ENCODE data around the gene PRKRA.
"Not testable (repeated sequence)": the region's sequence is repeated elsewhere in the genome, so short reads cannot be mapped to it uniquely, and the experiment has no call there.

The PRKRA gene

DNA sequence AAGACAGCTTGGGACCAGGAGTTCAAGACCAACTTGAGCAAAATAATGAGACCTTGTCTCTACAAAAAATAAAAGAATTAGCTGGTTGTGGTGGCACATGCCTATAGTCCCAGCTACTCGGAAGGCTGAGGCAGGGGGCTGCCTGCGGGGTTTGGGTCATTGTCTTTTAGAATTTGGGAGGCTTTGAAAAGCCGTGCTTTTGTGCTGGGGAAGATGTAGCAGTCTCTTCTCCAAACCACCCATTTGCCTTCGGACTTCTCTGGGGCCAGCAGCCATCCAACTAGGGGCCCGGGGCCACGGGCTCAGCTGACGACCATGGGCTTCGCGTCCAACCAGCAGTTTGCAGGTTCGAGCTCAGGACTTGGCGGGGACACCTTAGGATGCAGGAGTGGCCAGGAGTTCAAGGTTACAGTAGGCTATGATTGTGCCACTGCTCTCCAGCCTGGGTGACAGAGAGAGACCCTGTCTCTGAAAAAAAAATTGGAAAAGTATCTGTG lies 6.5 kb upstream of the PRKRA start:
- DNase-seq = no peak

GRCh38 chr2:178455947-178456346 lies 5.0 kb upstream of the PRKRA start:
- DNase-seq = no peak

DNA sequence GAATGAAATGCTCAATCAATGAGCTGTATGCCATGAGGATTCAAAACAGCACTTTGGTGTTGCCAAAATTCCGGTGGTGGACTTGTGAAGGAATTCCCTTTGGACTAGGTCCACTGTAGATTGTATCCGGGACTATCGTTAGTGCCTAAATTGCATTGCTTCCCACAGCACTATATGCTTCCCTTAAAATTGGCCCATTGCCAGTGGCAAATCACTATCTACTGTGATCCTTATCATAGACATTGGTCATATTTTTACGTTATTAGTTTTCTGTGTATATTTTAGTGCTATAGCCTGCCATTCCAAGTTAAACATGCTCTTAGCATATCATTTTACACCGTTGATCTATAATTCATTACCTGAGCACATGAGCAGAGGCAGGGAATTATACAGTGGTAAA lies 1.9 kb upstream of the PRKRA start:
- DNase-seq = peak in 1 of 2 experiments; percentile 6

GRCh38 chr2:178452334-178452733 lies 1.4 kb upstream of the PRKRA start:
- no peak for DNase-seq

GRCh38 chr2:178450524-178450773 lies 526 bp downstream of the PRKRA start:
- no peak for DNase-seq

GRCh38 chr2:178449700-178450523 lies 1.1 kb downstream of the PRKRA start:
- DNase-seq = peak in 1 of 2 experiments; percentile 73

- no peak for DNase-seq
Measured at GRCh38 chr2:178448968-178449661, 1.9 kb downstream of the PRKRA start.

DNA sequence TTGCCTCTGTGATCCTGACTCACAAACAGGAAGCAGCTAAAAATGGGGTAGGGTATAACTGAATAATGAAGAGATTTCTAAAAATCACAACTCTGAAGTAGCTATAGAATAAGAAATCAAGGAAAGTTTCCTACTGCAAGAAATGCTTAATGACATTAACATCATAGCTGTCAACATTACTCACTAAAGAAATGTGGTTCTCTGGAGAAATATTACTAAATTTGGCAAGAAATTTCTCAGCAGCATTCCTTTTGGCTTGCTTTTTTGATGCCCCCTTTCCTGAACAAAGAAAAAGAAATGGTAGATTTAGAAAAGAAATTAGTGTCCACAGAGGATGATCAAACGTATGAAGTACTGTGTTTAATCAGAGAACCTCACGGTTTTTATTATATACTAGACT lies 9.5 kb downstream of the PRKRA start:
- DNase-seq = no peak

DNA sequence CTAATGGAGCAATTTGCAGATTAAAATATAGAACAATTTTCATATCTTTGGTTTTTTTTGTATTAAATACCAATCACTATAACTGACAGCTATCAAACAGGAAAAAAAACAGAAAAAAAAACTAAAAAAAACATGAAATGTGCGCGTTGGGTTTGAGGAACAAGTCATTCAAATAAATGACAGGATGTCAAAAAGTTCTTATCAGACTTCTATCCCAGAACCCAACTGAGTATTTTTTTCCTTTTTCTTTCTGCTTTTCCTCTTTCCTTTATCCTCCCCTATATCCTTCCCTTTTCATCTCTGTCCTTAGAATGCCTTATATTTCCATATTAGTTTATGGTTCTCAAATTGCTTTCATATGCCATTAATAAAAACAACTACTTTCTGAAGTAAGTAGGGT lies 14.3 kb downstream of the PRKRA start:
- no peak for DNase-seq

DNA sequence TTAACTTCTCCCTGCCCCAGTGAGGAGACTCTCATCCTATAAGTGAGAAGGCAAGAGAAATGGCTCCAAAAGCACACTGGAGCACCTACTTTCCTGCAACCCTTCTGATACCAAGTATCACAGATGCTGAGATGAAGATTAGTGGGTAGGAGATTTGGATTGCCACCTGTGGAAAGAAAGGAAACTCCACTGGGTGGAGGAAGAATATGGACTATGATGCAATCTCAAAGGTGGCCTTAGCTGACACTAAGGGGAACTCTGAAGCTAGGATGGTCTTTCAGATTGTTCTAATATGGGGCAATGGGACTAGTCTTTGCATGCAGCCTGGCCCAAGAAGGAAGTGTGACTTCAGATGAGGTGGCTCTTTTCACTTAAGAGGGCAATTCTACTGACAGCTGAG lies 21.6 kb downstream of the PRKRA start:
- DNase-seq = no peak

GRCh38 chr2:178428396-178428806 lies 22.6 kb downstream of the PRKRA start:
- DNase-seq = no peak

DNA sequence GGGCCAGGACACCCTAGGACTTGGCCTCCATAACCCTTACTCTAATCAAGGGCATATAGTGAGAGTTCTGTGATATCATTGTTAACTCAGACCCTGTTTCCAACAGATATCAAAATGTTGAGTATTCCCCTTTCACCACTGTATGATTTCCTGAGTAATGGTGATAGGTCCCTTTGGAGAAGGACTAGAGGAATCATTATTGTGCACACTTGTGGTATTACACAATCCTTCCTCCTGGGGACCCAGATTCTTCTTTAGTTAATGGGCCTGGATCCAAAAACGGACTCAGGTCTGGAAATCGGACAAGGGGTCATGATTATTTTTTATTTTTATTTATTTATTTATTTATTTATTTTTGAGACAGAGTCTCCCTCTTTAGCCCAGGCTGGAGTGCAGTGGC lies 23.5 kb downstream of the PRKRA start:
- DNase-seq = no peak

DNA sequence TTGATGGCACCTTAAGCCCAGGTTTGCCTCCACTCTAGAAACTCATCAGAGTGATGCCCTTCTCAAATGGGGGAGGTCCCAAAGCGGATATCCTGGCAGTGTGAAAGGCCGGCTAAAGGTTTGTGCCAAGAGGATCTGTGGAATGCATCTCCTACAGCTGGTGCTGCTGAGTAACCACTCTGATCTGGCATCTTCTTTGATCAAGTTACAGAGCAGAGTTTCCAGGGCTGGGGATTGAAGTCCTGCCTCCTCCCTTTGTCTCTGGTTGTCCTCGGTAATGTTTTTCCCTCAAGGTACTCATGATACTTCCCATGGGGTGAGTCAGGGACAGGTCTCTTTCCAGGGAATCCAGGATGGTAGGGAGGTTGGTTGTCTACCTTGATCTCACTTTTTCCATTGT lies 24.6 kb downstream of the PRKRA start:
- DNase-seq = no peak

- DNase-seq = no peak
Measured at GRCh38 chr2:178425255-178425827, 25.6 kb downstream of the PRKRA start.

- not testable (repeated sequence) for DNase-seq
Measured at GRCh38 chr2:178423746-178424145, 27.2 kb downstream of the PRKRA start.

DNA sequence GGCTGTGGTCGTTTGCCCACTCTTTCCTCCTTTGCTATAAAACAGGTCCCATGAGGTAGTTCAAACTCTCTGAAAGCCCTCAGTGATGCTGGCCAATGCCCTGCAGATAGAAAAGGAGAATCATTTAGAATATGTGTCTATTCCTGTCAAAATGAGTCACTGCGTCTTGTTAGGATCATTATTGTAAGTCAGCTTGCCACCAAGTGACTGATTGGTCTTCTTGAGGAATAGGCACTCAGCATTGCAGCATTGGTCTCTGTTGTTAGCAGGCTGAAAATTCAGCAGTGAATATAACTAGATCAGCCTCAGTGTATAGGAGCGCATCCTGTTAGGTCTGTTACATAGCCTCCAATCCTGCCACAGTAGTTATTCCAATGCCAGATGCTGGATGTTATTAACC lies 28.9 kb downstream of the PRKRA start:
- DNase-seq = no peak

GRCh38 chr2:178420463-178420999 lies 30.4 kb downstream of the PRKRA start:
- DNase-seq = no peak

DNA sequence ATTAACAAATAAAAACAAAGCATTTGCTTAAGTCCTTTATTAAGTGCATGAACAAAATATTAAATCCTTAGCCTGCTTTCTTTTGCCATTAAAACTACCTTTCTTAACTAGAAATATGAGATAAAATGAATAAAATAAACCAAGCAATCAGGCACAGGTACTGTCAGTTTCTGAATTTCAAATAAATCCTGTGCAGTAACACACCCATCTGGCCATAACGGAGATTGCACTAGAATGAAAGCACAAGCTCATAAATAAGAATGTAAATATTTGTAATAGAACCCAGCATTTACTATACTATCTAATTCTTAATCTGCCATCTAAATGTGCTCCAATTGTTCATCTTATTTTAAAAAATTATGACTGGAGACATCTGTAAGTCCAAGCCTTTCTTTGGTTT lies 31.9 kb downstream of the PRKRA start:
- DNase-seq = peak in 1 of 2 experiments; percentile 55

DNA sequence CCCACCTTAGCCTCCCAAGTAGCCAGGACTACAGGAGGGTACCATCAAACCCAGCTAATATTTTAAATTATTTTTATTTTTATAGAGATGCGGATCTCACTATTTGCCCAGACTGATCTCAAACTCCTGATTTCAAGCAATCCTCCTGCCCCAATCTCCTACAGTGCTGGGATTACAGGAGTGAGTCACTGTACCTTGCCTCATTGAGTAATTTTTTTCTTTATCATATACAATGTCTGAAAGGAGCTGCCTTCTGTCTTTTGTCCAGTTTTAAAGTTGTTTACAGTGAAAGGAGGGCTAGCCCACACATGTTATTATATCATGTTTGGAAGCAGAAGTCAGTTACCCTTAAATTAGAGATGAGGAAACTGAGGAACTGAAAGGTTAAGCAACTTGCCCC lies 32.5 kb downstream of the PRKRA start:
- no peak for DNase-seq

GRCh38 chr2:178417916-178418315 lies 33.1 kb downstream of the PRKRA start:
- DNase-seq = no peak

- no peak for DNase-seq
Measured at GRCh38 chr2:178415979-178416378, 35.0 kb downstream of the PRKRA start.

- DNase-seq = peak; percentile 92 to 97
Measured at GRCh38 chr2:178414266-178415247, 36.4 kb downstream of the PRKRA start.

Measured in NCI-H526 (cell line).